GM12872 (cell line): ENCODE results near the gene FCHSD2.
A peak's percentile ranks its signal among the peaks of the same experiment; 100 is the strongest.

Source experiments
- TF ChIP-seq, protein P1 (sequence below): IDR thresholded peaks from 3 replicates; pipeline ENCODE4 v1.5.1; 2011; ENCODE audit warnings: low read depth, mild to moderate bottlenecking, low read length, moderate library complexity; ENCODE audit not compliant: insufficient read depth

Gene FCHSD2

DNA sequence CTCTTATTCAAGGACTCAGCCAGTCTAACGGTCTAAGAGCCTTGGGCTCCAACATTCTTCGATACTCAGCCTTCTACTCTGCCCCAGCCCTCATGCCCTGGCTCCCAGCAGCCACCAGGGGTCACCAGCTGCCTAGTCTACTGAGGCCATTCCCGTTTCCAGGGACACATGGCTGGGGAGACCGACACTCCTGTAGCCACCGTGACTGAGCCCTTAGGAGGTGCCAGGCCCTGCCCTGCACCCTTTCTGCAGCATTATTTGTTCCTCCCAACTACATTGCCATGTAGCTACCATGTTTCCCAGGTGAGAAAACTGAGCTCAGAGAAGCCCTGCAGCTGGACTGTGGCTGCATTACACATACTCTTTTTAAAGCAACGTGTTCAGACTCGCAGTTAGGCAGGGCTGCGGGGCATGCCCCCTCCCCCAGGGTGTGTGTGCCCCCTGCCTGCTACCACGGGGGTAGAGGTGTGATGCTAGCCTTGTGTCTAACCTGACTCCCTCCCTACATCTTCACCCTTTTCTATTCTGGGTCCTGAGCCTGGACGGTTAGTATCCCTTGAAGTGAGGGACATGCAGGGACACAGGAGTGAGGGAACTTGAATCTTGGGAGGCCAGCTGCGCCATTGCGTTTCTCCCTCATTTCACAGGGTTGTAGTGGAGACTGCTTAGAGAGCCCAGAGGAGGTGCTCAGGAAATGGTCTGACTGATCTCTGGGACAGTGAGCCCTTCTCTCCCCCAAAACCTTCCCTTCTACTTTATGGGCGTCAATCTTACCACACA, 310.4 kb downstream of the FCHSD2 start:
- TF ChIP-seq, protein P1, sequence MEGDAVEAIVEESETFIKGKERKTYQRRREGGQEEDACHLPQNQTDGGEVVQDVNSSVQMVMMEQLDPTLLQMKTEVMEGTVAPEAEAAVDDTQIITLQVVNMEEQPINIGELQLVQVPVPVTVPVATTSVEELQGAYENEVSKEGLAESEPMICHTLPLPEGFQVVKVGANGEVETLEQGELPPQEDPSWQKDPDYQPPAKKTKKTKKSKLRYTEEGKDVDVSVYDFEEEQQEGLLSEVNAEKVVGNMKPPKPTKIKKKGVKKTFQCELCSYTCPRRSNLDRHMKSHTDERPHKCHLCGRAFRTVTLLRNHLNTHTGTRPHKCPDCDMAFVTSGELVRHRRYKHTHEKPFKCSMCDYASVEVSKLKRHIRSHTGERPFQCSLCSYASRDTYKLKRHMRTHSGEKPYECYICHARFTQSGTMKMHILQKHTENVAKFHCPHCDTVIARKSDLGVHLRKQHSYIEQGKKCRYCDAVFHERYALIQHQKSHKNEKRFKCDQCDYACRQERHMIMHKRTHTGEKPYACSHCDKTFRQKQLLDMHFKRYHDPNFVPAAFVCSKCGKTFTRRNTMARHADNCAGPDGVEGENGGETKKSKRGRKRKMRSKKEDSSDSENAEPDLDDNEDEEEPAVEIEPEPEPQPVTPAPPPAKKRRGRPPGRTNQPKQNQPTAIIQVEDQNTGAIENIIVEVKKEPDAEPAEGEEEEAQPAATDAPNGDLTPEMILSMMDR: peak; percentile 87

DNA sequence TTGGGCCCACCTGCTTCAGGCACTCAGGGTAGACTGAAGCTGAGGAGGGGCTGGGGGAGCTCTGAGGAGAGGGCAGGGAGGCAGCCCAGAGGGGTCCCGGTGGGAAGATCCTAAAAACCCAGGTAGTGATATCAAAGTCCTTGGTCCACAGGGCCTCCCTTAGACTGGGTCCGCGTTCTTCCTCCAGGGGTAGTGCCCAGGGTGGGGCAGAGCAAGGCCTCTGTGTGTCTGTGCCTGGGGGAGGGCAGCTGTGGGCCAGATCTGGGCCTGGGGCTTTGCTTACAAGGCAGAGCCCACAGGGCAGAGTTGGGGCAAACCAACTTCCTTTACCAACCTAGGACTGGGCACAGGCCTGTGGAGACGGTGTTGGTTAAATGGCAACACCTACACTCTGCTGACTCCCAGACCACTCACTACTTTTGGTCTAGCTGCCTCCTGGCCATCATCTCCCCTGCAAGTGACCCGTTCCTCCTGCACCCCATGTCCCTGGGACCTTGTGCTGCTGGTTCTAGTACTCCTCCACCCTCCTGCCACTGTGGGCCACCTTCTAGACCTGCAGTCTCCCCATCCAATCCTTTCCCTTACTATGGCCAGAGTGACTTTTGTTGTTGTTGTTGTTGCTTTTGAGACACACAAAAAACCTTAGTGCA, 312.1 kb downstream of the FCHSD2 start:
- TF ChIP-seq, protein P1: no peak

DNA sequence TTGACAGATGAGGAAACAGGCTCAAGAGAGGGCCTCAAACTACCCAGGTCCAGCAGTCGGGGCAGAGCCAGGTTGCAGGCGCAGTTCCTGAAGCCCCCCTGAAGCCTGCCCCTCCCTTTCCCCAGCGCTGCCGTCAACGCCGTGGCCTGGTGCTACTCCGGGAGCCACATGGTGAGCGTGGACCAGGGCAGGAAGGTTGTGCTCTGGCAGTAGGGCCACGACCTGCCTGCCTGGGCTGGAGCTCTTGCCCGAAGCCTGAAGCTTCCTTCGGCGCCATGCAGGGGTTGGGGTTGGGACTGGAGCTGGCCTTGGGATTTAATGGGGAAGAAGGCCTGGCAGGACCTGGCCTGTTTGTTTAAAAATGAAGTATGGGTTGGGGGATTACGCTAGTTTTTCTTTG, 312.9 kb downstream of the FCHSD2 start:
- TF ChIP-seq, protein P1: no peak

DNA sequence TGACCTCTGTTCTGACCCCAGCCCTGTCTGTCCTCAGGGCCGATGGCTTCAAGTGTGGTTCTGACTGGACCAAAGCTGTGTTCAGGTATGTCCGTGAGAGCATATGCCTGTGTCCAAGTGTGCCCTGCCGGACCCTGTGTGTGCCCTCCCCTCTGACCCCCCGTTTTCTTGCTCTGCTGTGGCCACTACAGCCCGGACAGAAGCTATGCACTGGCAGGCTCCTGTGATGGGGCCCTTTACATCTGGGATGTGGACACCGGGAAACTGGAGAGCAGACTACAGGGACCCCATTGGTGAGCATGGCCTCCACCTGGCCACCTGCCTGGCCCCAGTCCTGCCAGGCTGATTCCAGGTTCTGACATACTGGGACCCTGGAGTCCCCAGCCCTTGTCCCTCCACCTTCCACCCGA, 313.4 kb downstream of the FCHSD2 start:
- TF ChIP-seq, protein P1: no peak

DNA sequence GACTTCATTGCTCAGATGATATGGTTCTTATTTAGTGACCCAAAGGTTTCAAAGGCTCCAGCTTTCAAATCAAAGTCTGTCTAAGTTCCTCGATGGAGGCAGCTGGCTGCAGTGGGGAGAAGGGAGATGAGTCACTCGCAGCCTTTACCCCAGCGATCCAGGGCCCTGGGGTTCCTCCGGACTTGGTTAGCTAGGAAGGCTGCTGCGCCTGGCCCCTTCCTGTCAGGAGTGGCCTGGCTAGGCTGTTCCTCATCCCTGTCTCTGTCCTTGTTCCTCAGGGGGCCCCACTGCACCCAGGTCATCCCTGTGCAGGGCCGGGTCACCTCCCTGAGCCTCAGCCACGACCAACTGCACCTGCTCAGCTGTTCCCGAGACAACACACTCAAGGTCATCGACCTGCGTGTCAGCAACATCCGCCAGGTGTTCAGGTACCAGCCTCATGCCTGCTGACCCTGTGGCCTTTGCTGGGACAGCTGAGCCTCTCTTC, 314.0 kb downstream of the FCHSD2 start:
- TF ChIP-seq, protein P1: no peak

DNA sequence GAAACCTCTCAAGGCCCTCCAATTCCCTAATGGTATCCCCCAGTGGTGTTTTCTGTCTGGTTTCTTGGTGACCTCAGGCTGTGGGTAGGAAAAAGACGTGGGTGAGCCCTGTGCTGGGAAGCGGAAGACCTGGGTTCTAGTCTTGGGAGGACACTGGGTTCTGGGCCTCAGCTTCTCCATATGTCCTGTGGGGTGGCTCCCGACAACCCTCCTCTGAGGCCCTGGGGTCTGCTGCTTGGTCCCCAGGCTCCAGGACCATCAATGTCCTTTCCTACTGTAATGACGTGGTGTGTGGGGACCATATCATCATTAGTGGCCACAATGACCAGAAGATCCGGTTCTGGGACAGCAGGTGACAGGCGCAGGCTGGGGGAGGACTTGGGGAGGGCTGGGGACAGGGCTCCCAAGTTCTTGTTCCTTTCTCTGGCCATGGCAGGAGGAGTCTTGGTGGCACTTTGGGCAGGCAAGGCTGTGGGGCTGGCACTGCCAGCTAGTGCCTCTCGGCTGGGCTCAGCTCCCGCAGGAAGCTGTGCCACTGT, 315.1 kb downstream of the FCHSD2 start:
- TF ChIP-seq, protein P1: no peak

DNA sequence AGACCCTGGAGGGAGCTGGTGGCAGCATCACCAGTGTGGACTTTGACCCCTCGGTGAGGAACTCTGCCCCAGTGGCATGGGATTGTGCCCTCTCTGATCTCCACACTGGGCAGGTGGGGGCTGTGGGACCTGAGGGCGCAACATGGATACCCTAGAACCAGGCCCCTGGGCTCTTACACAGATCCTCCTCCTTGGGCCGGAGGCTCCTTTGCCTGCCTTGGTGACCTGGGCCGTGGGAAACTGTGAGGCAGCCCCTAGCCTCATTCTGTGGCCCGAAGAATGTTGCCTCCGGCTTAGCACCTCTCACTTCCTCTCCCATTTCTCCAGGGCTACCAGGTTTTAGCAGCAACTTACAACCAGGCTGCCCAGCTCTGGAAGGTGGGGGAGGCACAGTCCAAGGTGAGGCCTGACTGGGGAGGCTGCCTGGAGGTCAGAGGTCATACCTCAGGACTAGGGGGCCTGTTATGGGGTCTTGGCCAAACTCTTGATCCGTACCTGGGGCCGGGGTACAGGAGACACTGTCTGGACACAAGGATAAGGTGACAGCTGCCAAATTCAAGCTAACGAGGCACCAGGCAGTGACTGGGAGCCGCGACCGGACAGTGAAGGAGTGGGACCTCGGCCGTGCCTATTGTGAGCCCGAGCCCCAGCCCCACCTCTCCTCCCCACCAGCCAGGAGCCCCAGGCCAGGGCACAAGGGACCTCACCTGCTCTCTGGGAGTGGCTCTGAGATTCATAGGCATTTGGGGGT, 315.8 kb downstream of the FCHSD2 start:
- TF ChIP-seq, protein P1: no peak
